AG08395 (cell line): ENCODE data around the gene FOXN1.
"Not testable (repeated sequence)": the region's sequence is repeated elsewhere in the genome, so short reads cannot be mapped to it uniquely, and the experiment has no call there.

Experiments
- DNase-seq: peaks from one replicate; pipeline ENCODE4 v3.0.0; 2012; ENCODE audit warnings: mixed read lengths, low spot score

The FOXN1 gene

GRCh38 chr17:28500712-28501379 is 5.3 kb upstream of the FOXN1 start:
- DNase-seq, result no peak

- DNase-seq, result no peak
These were observed 4.5 kb upstream of the FOXN1 start for GRCh38 chr17:28501421-28502284.

DNA sequence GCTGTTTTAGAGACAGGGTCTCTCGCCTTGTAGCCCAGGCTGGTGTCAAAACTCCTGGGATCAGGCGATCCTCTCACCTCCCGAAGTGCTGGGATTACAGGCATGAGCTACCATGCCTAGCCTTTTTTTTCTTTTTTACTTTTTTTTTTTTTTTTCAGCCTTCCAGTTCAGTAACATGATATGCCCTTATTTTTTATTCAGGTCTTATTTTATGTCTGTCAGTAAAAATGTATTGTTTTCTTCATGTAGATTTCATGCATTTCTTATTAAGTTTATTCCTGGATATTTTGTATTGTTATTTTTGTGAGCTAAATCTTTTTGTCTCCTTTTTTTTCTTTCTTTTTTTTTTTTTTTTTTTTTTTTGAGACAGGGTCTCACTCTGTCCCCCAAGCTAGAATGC is 2.7 kb upstream of the FOXN1 start:
- no peak for DNase-seq

GRCh38 chr17:28506763-28507487 is 777 bp downstream of the FOXN1 start:
- DNase-seq, result no peak

DNA sequence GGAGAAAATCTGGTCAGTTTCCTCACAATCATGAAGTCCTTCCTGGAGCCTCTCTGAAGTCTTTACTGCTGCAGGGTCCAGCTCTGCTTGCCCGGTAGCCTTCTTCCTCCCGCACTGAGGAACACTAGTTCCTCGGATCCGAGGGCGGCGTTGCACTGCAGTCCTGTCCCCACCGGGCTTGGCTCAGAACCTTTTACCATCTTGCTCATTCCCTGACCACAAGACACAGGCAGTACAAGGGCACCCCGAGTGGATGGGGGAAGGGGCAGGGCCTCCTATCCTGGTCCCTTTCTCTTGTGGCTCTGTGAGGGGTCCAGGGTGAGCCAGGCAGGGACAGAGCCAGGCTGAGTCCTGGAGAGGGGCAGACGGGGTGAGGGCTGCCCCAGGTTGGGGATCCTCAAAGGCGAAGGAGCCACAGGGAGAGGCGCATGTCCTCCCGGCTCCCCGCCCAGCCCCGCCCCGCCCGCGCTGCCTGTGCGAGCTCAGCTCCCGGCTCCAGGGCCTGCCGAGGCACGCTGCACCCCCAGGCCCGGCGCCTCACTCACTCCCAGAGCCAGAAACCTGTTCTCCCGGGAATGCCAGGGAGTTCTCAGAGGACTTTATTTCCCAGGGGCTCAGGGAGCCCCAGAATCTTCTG is 1.5 kb downstream of the FOXN1 start:
- DNase-seq, result peak; percentile 35

DNA sequence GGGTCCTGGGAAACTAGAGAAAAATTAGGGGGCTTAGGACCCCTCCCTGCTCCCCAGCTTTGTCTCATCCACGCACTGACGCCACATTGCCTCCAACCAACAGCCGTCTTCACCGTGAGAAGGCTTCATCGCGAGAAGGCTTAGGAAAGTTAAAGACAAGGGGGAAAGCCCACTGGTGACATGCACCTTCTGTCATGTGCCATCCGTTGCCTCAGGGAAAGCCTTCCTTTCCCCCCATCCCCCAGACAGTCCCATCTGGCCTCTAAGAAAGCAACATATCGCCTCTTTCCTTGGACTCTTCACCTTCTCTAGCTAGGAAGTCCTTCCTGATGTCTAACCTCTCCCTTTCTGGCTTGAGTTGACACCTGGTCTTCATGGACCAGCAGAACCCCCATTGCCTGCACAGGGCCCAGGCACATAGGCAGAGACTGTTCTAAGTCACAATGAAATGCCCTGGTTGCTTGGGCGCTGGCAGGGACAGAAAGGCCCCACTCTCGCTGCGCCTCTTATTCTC is 2.1 kb downstream of the FOXN1 start:
- DNase-seq, result no peak

DNA sequence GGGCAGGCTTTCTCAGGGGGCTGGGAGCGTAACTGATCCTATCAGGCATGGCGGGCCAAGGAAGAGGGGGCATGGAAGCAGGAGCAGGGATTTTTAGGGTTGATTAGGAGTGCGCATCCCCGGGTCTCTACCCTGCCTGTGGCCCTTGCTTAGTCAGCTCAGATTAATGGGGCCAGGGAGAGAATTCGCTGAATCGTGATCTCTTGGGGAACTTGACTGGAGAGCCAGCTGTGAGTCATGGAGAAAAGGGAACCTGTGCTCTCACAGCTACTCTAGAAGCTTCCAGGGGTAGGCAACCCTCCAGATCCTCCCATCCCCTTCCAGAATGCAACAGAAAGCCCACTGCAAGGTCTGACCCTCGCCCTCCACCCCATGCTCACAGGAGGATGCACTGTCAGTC is 3.6 kb downstream of the FOXN1 start:
- DNase-seq, result no peak

- DNase-seq, result no peak
These were observed 5.8 kb downstream of the FOXN1 start for GRCh38 chr17:28511858-28512461.

GRCh38 chr17:28513476-28513875 is 7.3 kb downstream of the FOXN1 start:
- DNase-seq, result no peak

DNA sequence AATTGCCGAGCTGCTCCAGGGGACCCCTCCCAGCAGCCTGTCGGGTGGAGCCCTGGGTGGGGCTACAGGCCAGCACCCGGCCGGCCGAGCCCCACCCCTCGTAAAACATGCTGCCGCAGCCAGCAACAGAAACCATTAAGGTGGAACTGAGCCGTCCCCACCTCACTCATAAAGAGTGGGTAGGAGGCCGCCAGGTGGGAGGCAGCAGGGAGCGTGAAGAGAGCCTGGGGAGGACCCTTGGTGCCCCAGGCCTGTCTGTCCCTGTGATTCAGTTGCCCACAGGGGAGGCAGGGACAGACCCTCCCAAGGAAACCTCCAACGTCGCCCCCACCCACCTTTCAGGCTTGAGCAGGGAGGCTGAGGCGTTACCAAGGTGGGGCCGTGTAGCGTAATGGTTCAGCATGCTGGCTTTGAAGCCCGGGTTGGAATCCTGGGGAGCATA is 8.4 kb downstream of the FOXN1 start:
- no peak for DNase-seq

DNA sequence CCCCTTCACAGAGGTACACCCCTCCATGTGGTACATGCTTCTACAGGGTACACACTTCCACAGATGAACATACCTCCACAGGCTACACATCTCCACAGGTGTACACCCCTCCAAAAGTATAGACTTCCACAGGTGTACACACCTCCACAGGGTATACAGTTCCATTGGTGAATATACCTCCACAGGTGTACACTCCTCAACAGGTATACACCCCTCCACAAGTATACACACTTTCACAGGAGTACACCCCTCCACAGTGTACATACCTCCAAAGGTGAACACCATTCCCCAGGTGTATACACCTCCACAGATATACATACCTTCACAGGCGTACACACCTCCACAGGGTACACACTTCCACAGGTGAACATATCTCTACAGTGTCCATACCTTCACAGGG is 9.4 kb downstream of the FOXN1 start:
- no peak for DNase-seq

DNA sequence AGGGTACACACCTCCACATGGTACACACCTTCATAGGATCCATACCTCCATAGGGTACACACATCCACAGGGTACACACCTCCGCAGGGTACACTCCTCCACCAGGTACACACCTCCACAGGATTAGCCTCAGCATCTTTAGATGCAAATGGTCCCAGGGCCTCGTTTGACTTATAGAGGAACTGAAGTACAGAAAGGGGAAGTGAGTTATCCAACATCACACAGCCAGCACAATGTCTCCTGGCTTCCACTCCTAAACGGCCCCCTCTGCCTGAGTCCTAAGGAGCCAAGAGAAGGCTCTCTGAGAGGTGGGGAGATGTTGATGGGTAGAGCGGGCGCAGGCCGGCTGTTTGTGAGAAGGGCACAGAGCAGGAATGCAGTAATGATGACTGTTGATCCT is 12.0 kb downstream of the FOXN1 start:
- DNase-seq, result no peak

DNA sequence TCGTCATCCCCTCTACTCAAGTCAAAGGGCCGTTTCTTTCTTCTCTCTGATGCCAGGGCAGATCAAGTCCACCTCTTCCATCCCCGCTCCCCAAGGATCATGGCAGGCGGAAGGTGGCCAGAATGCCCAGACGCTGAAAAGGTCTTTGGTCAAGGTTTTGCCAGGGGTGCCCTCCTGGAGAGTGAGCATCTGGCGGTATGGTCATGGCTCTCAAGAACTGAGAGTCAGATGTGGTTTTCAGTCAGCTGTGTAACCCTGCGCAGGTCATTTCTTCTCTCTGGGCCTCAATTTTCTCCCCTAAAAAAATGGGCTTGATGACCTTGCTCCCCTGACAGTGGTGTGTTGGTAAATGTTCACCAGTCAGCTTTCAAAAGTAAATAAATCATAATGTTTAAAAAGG is 12.4 kb downstream of the FOXN1 start:
- no peak for DNase-seq

DNA sequence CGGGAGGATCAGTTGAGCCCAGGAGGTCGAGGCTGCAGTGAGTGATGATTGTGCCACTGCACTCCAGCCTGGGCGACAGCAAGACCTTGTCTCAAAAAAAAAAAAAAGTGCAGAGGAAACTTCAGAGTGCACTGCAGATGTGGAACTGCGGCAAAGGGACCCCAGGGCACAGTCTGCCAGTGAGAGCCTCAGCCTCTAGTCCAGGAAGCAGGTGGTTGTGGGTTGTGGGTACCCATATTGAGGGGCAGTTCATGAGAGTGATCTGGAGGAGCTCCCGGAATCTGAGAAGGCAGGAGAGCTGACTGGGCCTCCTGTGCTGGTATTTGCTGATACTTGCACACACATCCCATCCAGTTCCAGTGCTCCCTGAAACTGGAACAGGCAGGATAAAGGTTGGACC is 13.1 kb downstream of the FOXN1 start:
- no peak for DNase-seq

- no peak for DNase-seq
These were observed 14.5 kb downstream of the FOXN1 start for GRCh38 chr17:28520687-28521086.

GRCh38 chr17:28521311-28522085 is 15.3 kb downstream of the FOXN1 start:
- DNase-seq, result no peak

- not testable (repeated sequence) for DNase-seq
These were observed 16.1 kb downstream of the FOXN1 start for GRCh38 chr17:28522281-28522680.

DNA sequence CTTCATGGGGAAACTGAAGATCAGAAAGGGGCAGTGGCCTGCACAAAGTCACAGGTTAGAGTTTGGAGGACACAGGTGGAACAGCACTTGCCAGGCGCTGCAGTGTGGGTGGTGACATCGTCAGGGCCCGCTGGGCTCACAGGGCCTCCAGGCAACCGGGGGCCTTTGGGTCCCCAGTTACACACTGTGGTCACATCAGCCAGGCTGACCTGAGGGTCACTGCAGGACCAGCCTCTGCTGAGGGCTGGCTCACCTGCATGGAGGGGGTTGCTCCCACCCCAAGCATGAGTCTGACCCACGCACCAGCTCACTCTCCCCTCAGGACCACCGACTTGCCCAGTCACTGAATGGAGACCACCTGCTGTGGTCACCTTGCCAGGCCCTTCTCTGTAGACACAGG is 17.0 kb downstream of the FOXN1 start:
- no peak for DNase-seq

- DNase-seq, result no peak
These were observed 17.7 kb downstream of the FOXN1 start for GRCh38 chr17:28523876-28524275.

- peak; percentile 67 for DNase-seq
These were observed 18.6 kb downstream of the FOXN1 start for GRCh38 chr17:28524476-28525424.
